Measurements from ENCODE around the gene AGAP2. TPM values are rescaled to one million over a fixed set of nuclear protein-coding genes. Genes with fewer than 3 reads are reported as not detected.

Gene AGAP2
- total and polyA plus RNA-seq, 9 of the 15 experiments (the other 6 are each of a cell fraction or from before 2014, with no cell fraction given): 0.04 to 0.77 (median 0.28) TPM; not detected in 1

DNA sequence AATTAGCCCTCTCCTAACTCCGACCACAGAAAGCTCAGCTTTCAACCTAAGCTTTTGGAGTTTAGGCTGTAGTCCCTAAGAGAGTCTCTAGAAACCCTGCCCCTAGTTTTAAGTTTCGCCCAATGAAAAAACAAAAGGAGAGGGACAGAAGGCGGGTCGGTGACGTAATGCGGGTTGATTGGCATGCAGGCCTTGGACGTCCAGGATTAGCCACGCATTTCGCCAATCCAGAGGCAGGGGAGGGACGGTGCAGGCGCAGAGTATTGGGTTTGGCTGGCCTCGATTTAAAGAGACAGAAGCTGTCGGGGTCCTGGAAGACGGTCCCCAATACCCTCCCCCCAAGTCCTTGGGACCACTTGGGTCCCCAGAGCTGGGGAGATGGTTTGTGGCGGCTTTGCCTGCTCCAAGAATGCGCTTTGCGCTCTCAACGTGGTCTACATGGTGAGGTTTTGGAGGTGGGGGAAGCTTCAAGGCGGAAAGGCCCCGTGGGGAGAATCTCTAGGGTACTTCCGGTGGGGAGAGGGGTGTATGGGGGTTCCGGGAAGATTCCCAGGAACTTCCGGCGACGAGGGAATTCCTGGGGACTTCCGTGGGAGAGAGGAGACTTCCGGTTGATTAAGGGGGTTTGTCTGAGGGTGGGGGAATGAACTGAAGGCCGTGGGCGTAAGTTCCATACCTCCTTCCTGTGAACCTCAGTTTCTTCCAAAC, 6.4 kb upstream of the AGAP2 start, which contains the start of gene TSPAN31 (continued):
- TF ChIP-seq, protein P1, sequence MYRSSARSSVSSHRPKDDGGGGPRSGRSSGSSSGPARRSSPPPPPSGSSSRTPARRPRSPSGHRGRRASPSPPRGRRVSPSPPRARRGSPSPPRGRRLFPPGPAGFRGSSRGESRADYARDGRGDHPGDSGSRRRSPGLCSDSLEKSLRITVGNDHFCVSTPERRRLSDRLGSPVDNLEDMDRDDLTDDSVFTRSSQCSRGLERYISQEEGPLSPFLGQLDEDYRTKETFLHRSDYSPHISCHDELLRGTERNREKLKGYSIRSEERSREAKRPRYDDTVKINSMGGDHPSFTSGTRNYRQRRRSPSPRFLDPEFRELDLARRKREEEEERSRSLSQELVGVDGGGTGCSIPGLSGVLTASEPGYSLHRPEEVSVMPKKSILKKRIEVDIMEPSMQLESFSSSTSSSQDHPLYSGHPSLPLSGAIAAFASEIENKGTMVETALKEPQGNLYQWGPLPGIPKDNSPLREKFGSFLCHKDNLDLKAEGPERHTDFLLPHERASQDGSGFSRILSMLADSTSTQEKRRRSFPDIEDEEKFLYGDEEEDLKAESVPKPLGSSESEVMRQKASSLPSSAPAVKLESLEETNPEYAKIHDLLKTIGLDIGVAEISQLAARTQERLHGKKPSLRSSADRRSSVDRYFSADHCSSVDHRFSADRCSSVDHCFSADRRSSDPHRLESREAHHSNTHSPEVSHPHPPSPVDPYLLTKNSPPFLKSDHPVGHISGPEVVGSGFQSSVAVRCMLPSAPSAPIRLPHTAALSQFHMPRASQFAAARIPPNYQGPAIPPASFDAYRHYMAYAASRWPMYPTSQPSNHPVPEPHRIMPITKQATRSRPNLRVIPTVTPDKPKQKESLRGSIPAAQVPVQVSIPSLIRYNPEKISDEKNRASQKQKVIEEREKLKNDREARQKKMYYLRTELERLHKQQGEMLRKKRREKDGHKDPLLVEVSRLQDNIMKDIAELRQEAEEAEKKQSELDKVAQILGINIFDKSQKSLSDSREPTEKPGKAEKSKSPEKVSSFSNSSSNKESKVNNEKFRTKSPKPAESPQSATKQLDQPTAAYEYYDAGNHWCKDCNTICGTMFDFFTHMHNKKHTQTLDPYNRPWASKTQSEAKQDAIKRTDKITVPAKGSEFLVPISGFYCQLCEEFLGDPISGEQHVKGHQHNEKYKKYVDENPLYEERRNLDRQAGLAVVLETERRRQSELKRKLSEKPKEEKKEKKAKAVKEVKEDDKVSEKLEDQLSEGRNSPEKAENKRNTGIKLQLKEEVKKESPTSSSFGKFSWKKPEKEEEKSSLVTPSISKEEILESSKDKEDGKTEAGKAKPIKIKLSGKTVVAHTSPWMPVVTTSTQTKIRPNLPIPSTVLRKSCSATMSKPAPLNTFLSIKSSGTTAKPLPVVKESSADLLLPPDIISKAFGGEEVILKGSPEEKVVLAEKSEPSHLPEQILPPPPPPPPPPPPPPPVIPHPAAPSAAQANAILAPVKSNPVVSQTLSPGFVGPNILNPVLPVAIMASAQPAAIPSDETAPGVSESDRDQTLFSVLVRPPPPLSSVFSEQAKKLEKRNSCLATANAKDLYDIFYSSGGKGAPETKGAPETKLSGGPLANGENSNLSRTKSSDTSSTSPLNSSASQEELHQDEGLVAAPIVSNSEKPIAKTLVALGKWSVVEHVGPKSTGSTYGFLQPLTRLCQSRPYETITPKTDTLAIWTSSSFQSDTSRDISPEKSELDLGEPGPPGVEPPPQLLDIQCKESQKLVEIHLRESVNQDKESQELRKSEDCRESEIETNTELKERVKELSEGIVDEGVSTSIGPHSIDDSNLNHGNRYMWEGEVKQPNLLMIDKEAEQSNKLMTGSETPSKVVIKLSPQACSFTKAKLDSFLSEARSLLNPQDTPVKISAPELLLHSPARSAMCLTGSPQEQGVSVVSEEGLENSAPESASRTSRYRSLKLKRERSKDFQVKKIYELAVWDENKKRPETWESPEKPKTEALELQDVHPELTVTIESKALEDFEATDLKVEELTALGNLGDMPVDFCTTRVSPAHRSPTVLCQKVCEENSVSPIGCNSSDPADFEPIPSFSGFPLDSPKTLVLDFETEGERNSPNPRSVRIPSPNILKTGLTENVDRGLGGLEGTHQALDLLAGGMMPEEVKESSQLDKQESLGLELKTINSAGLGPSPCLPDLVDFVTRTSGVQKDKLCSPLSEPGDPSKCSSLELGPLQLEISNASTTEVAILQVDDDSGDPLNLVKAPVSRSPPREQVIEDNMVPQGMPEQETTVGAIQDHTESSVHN (IDR thresholded peaks at IDR 0.05; ENCODE audit: borderline replicate concordance in 1 of 2, low read depth in 1 of 2): 0 out of 4 replicates have a peak, but pooled peaks of 1 of the 2 experiments have one; percentile 9
- TF ChIP-seq CREB1 (IDR thresholded peaks at IDR 0.05) (peak; percentile 73; the same call in 1 of the 2 replicates), CREB1 (CRISPR knock-in tag; IDR thresholded peaks at IDR 0.05) (peak; percentile 82), RFX1 (IDR thresholded peaks at IDR 0.05) (no peak), POLR2G (IDR thresholded peaks at IDR 0.05; ENCODE audit: low read depth, low read length) (peak; percentile 74), ZNF584 (CRISPR knock-in tag; IDR thresholded peaks at IDR 0.05; ENCODE audit: low read depth) (peak; percentile 69; the same call in 1 of the 2 replicates)
- TF ChIP-seq, protein P2, sequence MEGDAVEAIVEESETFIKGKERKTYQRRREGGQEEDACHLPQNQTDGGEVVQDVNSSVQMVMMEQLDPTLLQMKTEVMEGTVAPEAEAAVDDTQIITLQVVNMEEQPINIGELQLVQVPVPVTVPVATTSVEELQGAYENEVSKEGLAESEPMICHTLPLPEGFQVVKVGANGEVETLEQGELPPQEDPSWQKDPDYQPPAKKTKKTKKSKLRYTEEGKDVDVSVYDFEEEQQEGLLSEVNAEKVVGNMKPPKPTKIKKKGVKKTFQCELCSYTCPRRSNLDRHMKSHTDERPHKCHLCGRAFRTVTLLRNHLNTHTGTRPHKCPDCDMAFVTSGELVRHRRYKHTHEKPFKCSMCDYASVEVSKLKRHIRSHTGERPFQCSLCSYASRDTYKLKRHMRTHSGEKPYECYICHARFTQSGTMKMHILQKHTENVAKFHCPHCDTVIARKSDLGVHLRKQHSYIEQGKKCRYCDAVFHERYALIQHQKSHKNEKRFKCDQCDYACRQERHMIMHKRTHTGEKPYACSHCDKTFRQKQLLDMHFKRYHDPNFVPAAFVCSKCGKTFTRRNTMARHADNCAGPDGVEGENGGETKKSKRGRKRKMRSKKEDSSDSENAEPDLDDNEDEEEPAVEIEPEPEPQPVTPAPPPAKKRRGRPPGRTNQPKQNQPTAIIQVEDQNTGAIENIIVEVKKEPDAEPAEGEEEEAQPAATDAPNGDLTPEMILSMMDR (IDR thresholded peaks at IDR 0.05 in 2 of 3, conservative IDR thresholded peaks at IDR 0.05 in 1 of 3; ENCODE audit: insufficient read depth in 2 of 3, low read depth in 1 of 3, low read length in 3 of 3): 0 out of 6 replicates have a peak, but pooled peaks of 1 of the 3 experiments have one; percentile 0
- TF ChIP-seq, protein P3, sequence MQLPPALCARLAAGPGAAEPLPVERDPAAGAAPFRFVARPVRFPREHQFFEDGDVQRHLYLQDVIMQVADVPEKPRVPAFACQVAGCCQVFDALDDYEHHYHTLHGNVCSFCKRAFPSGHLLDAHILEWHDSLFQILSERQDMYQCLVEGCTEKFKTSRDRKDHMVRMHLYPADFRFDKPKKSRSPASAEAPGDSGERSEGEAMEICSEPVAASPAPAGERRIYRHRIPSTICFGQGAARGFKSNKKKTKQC (CRISPR knock-in tag; IDR thresholded peaks at IDR 0.05): 0 out of 2 replicates have a peak, but pooled peaks have one; percentile 52
